DMS 273 (cell line): Measurements from ENCODE around the gene NUDT14.

Source experiments
- DNase-seq: peaks from one replicate; lab custom pipeline; 2025; ENCODE audit not compliant: unreplicated experiment; lab: John Stamatoyannopoulos, UW

The NUDT14 gene

GRCh38 chr14:105177082-105177481, 4.0 kb downstream of the NUDT14 start:
- DNase-seq, result no peak

- no peak for DNase-seq
Measured at GRCh38 chr14:105176513-105176912, 4.6 kb downstream of the NUDT14 start.

GRCh38 chr14:105173901-105174894, 6.9 kb downstream of the NUDT14 start:
- no peak for DNase-seq

GRCh38 chr14:105173145-105173544, 8.0 kb downstream of the NUDT14 start:
- no peak for DNase-seq

GRCh38 chr14:105172476-105172875, 8.6 kb downstream of the NUDT14 start:
- DNase-seq, result no peak

- peak; percentile 64 for DNase-seq
Measured at GRCh38 chr14:105171004-105171673, 10.0 kb downstream of the NUDT14 start.

GRCh38 chr14:105169776-105170655, 11.1 kb downstream of the NUDT14 start:
- DNase-seq, result peak; percentile 45

- DNase-seq, result peak; percentile 83
Measured at GRCh38 chr14:105168979-105169507, 12.1 kb downstream of the NUDT14 start.

- DNase-seq, result peak; percentile 89
Measured at GRCh38 chr14:105168496-105168978, 12.6 kb downstream of the NUDT14 start, which contains the start of gene JAG2. Gene JAG2, minus strand, starts transcription at chr14:105168776. Its CDS starts 356 bp downstream, at chr14:105168420.

GRCh38 chr14:105168093-105168420, 13.1 kb downstream of the NUDT14 start:
- DNase-seq, result peak; percentile 71

GRCh38 chr14:105167303-105168092, 13.6 kb downstream of the NUDT14 start:
- DNase-seq, result peak; percentile 89

GRCh38 chr14:105166571-105167302, 14.4 kb downstream of the NUDT14 start:
- DNase-seq, result peak; percentile 78

GRCh38 chr14:105165761-105166485, 15.2 kb downstream of the NUDT14 start:
- DNase-seq, result peak; percentile 75

- DNase-seq, result peak; percentile 80
Measured at GRCh38 chr14:105165134-105165704, 15.9 kb downstream of the NUDT14 start.

- no peak for DNase-seq
Measured at GRCh38 chr14:105163040-105163742, 17.9 kb downstream of the NUDT14 start.

GRCh38 chr14:105162669-105162979, 18.5 kb downstream of the NUDT14 start:
- no peak for DNase-seq

- DNase-seq, result peak; percentile 43
Measured at GRCh38 chr14:105161964-105162668, 19.0 kb downstream of the NUDT14 start.
